Trophoblast cell (in vitro differentiated cells and primary cell): Measurements from ENCODE around the gene AMBP.

Source experiments
- DNase-seq, 2 donors: peaks; one replicate each; pipeline ENCODE4 v3.0.0-alpha.2; 2016
- H2AFZ ChIP-seq: 2 replicates; pipeline ENCODE4 v1.6.1; 2013; ENCODE audit warnings: low read length, moderate library complexity, mild to moderate bottlenecking; ENCODE audit not compliant: insufficient read depth, poor library complexity
- H2AK5ac ChIP-seq: 2 replicates; pipeline ENCODE4 v1.6.1; 2013; ENCODE audit warnings: mild to moderate bottlenecking, low read length
- H2BK120ac ChIP-seq: 2 replicates; pipeline ENCODE4 v1.6.1; 2013; ENCODE audit warnings: low read length, mild to moderate bottlenecking, moderate library complexity; ENCODE audit not compliant: insufficient read depth, poor library complexity
- H2BK12ac ChIP-seq: 2 replicates; pipeline ENCODE4 v1.6.1; 2013; ENCODE audit warnings: mild to moderate bottlenecking, low read length, moderate library complexity
- H2BK5ac ChIP-seq: 2 replicates; pipeline ENCODE4 v1.6.1; 2013; ENCODE audit warnings: low read length, low read depth, moderate library complexity, mild to moderate bottlenecking; ENCODE audit not compliant: poor library complexity
- H3K14ac ChIP-seq: 2 replicates; pipeline ENCODE4 v1.6.1; 2013; ENCODE audit warnings: mild to moderate bottlenecking, low read length
- H3K18ac ChIP-seq: 2 replicates; pipeline ENCODE4 v1.6.1; 2013; ENCODE audit warnings: mild to moderate bottlenecking, low read length
- H3K23ac ChIP-seq: 2 replicates; pipeline ENCODE4 v1.6.1; 2013; ENCODE audit warnings: low read length
- H3K27ac ChIP-seq: 2 replicates; pipeline ENCODE4 v1.5.1; 2013; ENCODE audit warnings: low read depth, mild to moderate bottlenecking, inconsistent platforms, low read length, moderate library complexity
- H3K27me3 ChIP-seq: 2 replicates; pipeline ENCODE4 v1.6.1; 2013; ENCODE audit warnings: inconsistent platforms, mild to moderate bottlenecking, low read length, moderate library complexity; ENCODE audit not compliant: insufficient read depth
- H3K36me3 ChIP-seq, 2 experiments: 1 replicate in 1 of 2; 2 replicates in 1 of 2; pipeline ENCODE4 v1.6.1; 2013; ENCODE audit warnings: low read length in 2 of 2, mild to moderate bottlenecking in 2 of 2, moderate library complexity in 1 of 2; ENCODE audit not compliant: insufficient read depth in 2 of 2, control insufficient read depth in 1 of 2
- H3K4ac ChIP-seq: 2 replicates; pipeline ENCODE4 v1.6.1; 2013; ENCODE audit warnings: low read depth, mild to moderate bottlenecking, low read length, moderate library complexity
- H3K4me1 ChIP-seq, 2 experiments: 1 replicate in 1 of 2; 2 replicates in 1 of 2; pipeline ENCODE4 v1.6.1; 2013; ENCODE audit warnings: low read length in 2 of 2, mild to moderate bottlenecking in 2 of 2, moderate library complexity in 1 of 2; ENCODE audit not compliant: insufficient read depth in 2 of 2, control insufficient read depth in 1 of 2
- H3K4me2 ChIP-seq: 2 replicates; pipeline ENCODE4 v1.6.1; 2013; ENCODE audit warnings: inconsistent platforms, mild to moderate bottlenecking, low read length, moderate library complexity
- H3K4me3 ChIP-seq: 2 replicates; pipeline ENCODE4 v1.5.1; 2013; ENCODE audit warnings: mild to moderate bottlenecking, low read depth, low read length, inconsistent platforms
- H3K79me1 ChIP-seq: one replicate; pipeline ENCODE4 v1.6.1; 2013; ENCODE audit warnings: low read length
- H3K79me2 ChIP-seq: 2 replicates; pipeline ENCODE4 v1.6.1; 2013; ENCODE audit warnings: low read length, mild to moderate bottlenecking; ENCODE audit not compliant: control insufficient read depth, insufficient read depth, poor library complexity
- H3K9ac ChIP-seq: 2 replicates; pipeline ENCODE4 v1.6.1; 2013; ENCODE audit warnings: mild to moderate bottlenecking, low read length
- H3K9me3 ChIP-seq: 2 replicates; pipeline ENCODE4 v1.6.1; 2013; ENCODE audit warnings: low read depth, mild to moderate bottlenecking, control low read depth, inconsistent platforms, low read length; ENCODE audit not compliant: insufficient read depth
- H4K12ac ChIP-seq: 2 replicates; pipeline ENCODE4 v1.6.1; 2013; ENCODE audit warnings: low read depth, mild to moderate bottlenecking, low read length, moderate library complexity
- H4K8ac ChIP-seq: 2 replicates; pipeline ENCODE4 v1.6.1; 2013; ENCODE audit warnings: low read depth, mild to moderate bottlenecking, low read length, moderate library complexity
- H4K91ac ChIP-seq: one replicate; pipeline ENCODE4 v1.6.1; 2013; ENCODE audit warnings: low read depth, mild to moderate bottlenecking, low read length, moderate library complexity
- WGBS: extraction: QIAGEN DNeasy Blood & Tissue Kit; methylation state at CpG from one replicate; pipeline ENCODE4 v1.1.7; 2013; ENCODE audit warnings: missing lambda C conversion rate; ENCODE audit not compliant: insufficient read length, insufficient coverage; ENCODE audit errors: extremely low coverage; 5-methylcytosine and 5-hydroxymethylcytosine counted together

The AMBP gene

DNA sequence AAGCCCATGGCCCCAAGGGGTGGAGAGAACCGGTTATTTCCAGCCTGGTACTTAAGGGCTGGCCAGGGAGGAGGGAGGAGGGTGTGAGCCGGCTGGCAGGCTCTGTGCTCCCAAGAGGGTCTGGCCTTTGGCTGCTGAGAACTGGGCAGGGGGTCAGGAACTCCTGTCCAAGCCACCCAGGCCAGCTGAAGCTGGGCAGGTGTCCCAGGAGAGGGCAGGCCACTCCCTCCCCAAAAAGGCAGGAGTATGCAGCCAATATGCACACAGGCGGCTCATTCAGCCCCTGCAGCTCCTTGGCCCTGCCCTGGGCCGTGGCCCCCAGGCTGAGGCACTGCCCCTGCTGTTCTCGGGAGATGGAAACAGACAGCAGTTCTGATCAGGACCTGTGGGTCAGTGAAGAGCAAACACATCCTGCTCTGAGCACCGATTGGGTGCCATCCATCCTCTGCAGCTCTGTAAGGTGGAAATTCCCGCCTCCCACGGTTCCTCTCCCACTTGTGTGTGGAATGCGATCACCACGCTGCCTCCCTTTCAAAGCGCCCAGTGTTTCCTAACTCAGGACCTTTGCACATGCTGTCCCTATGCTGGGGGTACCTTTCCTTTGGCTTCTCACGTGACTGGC, 38.1 kb upstream of the AMBP start:
- Histone ChIP-seq H3K4me2 (no peak overlapping the region), H2AFZ (no peak overlapping the region), H4K12ac (no peak overlapping the region), H3K18ac (no peak overlapping the region), H2AK5ac (no peak overlapping the region), H3K27ac (no peak overlapping the region), H3K79me2 (no peaks in the 10 kb centered on the region), H4K91ac (no peak overlapping the region), H3K9ac (no peak overlapping the region), H3K36me3 (no peaks in the 10 kb centered on the region), H3K4me3 (no peak overlapping the region), H3K4ac (no peak overlapping the region), H3K4me1 (peaks cover 2 to 5% of the 10 kb centered on the region in 2 experiments), H2BK120ac (no peak overlapping the region), H2BK5ac (no peak overlapping the region), H4K8ac (no peak overlapping the region), H3K79me1 (no peaks in the 10 kb centered on the region), H3K14ac (no peak overlapping the region), H3K23ac (no peak overlapping the region), H3K27me3 (no peaks in the 10 kb centered on the region), H2BK12ac (no peak overlapping the region), H3K9me3 (no peaks in the 10 kb centered on the region)
- WGBS: no CpG with 5 or more reads among the region's 12 CpGs
- DNase-seq: no peak

- Histone ChIP-seq H3K4me3 (no peak overlapping the region), H3K14ac (no peak overlapping the region), H3K4me1 (peaks cover 2 to 5% of the 10 kb centered on the region in 2 experiments), H2AK5ac (no peak overlapping the region), H3K9ac (no peak overlapping the region), H3K79me1 (no peaks in the 10 kb centered on the region), H4K91ac (no peak overlapping the region), H3K9me3 (no peaks in the 10 kb centered on the region), H3K23ac (no peak overlapping the region), H3K27ac (no peak overlapping the region), H3K18ac (no peak overlapping the region), H3K4me2 (no peak overlapping the region), H3K36me3 (no peaks in the 10 kb centered on the region), H2AFZ (no peak overlapping the region), H2BK5ac (no peak overlapping the region), H2BK120ac (no peak overlapping the region), H4K8ac (no peak overlapping the region), H3K27me3 (peaks cover under 1% of the 10 kb centered on the region), H2BK12ac (no peak overlapping the region), H3K4ac (no peak overlapping the region), H3K79me2 (no peaks in the 10 kb centered on the region), H4K12ac (no peak overlapping the region)
- WGBS: no CpG with 5 or more reads among the region's 9 CpGs
- DNase-seq: no peak
These were observed 37.6 kb upstream of the AMBP start for GRCh38 chr9:114115654-114116125.

- Histone ChIP-seq H3K9ac (no peak overlapping the region), H3K9me3 (no peaks in the 10 kb centered on the region), H4K91ac (no peak overlapping the region), H4K12ac (no peak overlapping the region), H3K23ac (no peak overlapping the region), H2AFZ (no peak overlapping the region), H3K18ac (no peak overlapping the region), H2AK5ac (no peak overlapping the region), H3K4me1 (peaks cover 3% of the 10 kb centered on the region in 2 experiments), H3K4ac (no peak overlapping the region), H2BK12ac (no peak overlapping the region), H3K79me1 (no peaks in the 10 kb centered on the region), H3K27ac (no peak overlapping the region), H3K36me3 (no peaks in the 10 kb centered on the region), H4K8ac (no peak overlapping the region), H3K79me2 (no peaks in the 10 kb centered on the region), H3K27me3 (peaks cover 2% of the 10 kb centered on the region), H2BK5ac (no peak overlapping the region), H3K14ac (no peak overlapping the region), H3K4me3 (no peak overlapping the region), H2BK120ac (no peak overlapping the region), H3K4me2 (no peak overlapping the region)
- no CpG with 5 or more reads among the region's 2 CpGs for WGBS
- no peak for DNase-seq
These were observed 36.3 kb upstream of the AMBP start for GRCh38 chr9:114114364-114114763.

DNA sequence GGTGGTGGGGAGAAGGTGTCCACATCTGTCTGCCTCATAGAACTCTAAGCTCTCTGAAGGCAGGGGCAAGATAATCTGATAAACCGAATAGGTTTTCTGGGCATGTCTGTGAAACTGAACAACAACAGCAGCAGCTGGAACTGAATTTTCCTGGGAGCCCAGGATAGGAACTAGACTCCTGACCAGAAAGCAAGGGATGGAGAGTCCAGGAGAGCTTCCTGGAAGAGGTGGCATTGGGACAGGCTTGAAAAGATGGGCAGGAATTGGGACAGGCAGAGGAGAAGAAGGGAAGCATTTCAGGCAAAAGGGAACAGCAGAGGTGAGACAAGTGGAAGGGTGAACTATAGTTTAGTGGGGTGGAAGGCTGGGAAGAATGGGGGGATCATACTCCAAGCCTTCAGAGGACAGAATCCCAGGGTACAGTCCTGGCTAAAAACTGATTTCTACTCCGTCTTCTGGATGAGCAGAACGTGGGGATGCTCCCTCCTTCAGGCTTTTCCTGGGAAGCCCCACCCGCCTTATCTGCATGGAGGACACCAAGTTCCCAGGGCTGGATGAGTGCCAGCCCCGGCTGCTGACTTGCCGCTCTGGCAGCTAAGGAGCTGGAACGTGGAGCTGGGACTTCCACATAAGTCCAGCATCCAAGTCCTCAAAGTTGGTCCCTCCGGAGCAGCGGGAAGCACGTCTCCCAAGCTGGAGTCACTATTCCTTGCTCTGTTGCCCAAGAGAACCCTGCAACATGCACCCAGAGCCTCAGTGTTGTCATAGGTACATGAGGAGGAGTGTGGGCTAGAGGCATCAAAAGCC, 34.9 kb upstream of the AMBP start:
- Histone ChIP-seq H3K27ac (no peak overlapping the region), H2BK120ac (no peak overlapping the region), H2BK12ac (no peak overlapping the region), H3K23ac (no peak overlapping the region), H3K4ac (no peak overlapping the region), H3K27me3 (peaks cover 2% of the 10 kb centered on the region), H3K18ac (no peak overlapping the region), H3K36me3 (no peaks in the 10 kb centered on the region), H3K4me2 (no peak overlapping the region), H3K4me3 (no peak overlapping the region), H2AFZ (no peak overlapping the region), H4K8ac (no peak overlapping the region), H3K79me1 (no peaks in the 10 kb centered on the region), H4K12ac (no peak overlapping the region), H3K4me1 (peaks cover 0 to 2% of the 10 kb centered on the region in 2 experiments), H2AK5ac (no peak overlapping the region), H2BK5ac (no peak overlapping the region), H3K14ac (no peak overlapping the region), H4K91ac (no peak overlapping the region), H3K9me3 (no peaks in the 10 kb centered on the region), H3K79me2 (no peaks in the 10 kb centered on the region), H3K9ac (no peak overlapping the region)
- peak; percentile 56 to 75 for DNase-seq
- no CpG with 5 or more reads among the region's 10 CpGs for WGBS
